HG03139 (cell line): ENCODE measurements around the gene CFAP61.

Experiments used
- ATAC-seq: cut with Tn5 transposase; IDR thresholded peaks from one replicate; pipeline ENCODE4 v1.9.1; 2021; ENCODE audit not compliant: unreplicated experiment

The CFAP61 gene

GRCh38 chr20:20362774-20363433, 310.6 kb downstream of the CFAP61 start:
- no peak for ATAC-seq

DNA sequence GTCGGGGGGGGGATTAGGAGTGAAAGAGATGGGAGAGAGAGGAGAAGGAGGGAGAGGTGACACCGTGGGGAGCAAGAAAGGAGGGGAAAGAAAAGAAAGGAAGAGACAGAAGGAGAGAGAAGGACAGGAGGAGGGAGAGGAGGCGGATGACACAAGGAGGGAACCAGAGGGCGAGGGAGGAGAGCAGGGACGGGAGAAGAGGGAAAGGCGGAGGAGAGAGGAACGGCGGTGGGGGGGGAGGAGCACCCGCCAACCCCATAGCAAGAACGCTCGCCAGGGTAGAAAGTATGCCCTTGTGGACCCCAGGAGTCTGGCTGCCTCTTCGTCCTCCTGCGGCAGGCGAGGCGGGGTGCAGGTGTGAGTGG, 311.1 kb downstream of the CFAP61 start:
- no peak for ATAC-seq

GRCh38 chr20:20363799-20364592, 311.7 kb downstream of the CFAP61 start:
- ATAC-seq = no peak

- ATAC-seq = no peak
Measured at GRCh38 chr20:20364593-20365479, 312.5 kb downstream of the CFAP61 start.

GRCh38 chr20:20365480-20366161, 313.3 kb downstream of the CFAP61 start:
- ATAC-seq = no peak

DNA sequence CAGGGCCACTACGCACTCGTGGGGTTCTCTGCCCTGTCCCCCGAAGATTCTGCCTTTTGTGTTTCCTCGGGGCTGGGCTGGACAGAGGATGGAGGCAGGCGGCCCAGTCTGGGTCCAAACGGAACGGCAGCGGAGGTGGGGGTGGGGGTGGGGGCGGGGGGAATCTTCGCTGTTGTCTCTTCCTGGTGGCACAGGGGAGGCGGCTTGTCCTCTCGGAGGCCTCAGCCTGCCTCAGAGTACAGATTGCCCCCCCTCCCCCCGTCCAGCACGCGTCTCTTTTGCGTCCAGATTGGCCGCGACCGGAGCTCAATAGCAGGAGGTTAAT, 314.2 kb downstream of the CFAP61 start:
- no peak for ATAC-seq

- no peak for ATAC-seq
Measured at GRCh38 chr20:20366876-20367574, 314.7 kb downstream of the CFAP61 start.

DNA sequence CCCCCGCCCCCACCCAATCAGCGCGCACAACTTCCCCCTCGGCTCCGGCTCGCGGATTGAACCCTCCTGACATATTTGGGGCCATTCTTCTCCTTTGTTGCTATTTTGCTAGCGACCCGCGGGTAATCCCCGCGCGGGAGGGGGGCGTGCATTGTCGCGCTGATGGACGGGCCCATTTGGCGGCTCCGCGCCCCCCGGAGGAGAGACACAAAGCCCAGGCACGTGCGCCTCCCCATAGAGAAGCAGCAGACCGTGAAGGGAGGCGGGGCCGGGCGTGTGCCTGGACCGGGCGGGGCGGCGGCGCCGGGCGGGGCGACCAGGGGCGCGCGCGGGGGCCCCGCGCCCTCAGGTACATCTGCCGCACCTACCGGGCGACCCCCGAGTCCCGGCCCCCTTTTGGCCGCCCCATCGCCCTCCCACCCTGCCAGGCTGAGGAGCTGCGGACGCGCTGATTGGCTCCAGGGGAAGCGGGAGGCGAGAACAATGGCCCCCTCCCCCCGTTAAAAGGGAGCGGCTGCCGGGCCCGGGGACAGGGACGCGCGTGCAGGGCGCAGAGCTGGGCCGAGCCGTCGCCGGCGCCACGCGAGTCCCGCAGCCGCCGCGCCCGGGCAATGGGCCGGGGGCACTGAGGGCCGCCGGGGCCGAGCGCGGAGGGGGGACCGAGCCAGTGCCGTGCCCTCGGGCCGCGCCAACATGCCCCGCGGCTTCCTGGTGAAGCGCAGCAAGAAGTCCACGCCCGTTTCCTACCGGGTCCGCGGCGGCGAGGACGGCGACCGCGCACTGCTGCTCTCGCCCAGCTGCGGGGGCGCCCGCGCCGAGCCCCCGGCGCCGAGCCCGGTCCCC, 315.5 kb downstream of the CFAP61 start, which contains the start of gene INSM1:
Gene INSM1 (plus strand): TSS at position 530 of the 843 bp plus-strand sequence. CDS start 164 bp downstream, at position 694.
- ATAC-seq = no peak

DNA sequence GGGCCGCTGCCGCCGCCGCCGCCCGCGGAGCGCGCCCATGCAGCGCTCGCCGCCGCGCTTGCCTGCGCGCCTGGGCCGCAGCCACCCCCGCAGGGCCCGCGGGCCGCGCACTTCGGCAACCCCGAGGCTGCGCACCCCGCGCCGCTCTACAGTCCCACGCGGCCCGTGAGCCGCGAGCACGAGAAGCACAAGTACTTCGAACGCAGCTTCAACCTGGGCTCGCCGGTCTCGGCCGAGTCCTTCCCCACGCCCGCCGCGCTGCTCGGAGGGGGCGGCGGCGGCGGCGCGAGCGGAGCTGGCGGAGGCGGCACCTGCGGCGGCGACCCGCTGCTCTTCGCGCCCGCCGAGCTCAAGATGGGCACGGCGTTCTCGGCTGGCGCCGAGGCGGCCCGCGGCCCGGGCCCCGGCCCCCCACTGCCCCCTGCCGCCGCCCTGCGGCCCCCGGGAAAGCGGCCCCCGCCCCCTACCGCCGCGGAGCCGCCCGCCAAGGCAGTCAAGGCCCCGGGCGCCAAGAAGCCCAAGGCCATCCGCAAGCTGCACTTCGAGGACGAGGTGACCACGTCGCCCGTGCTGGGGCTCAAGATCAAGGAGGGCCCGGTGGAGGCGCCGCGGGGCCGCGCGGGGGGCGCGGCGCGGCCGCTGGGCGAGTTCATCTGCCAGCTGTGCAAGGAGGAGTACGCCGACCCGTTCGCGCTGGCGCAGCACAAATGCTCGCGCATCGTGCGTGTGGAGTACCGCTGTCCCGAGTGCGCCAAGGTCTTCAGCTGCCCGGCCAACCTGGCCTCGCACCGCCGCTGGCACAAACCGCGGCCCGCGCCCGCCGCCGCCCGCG, 316.3 kb downstream of the CFAP61 start:
- ATAC-seq = no peak

DNA sequence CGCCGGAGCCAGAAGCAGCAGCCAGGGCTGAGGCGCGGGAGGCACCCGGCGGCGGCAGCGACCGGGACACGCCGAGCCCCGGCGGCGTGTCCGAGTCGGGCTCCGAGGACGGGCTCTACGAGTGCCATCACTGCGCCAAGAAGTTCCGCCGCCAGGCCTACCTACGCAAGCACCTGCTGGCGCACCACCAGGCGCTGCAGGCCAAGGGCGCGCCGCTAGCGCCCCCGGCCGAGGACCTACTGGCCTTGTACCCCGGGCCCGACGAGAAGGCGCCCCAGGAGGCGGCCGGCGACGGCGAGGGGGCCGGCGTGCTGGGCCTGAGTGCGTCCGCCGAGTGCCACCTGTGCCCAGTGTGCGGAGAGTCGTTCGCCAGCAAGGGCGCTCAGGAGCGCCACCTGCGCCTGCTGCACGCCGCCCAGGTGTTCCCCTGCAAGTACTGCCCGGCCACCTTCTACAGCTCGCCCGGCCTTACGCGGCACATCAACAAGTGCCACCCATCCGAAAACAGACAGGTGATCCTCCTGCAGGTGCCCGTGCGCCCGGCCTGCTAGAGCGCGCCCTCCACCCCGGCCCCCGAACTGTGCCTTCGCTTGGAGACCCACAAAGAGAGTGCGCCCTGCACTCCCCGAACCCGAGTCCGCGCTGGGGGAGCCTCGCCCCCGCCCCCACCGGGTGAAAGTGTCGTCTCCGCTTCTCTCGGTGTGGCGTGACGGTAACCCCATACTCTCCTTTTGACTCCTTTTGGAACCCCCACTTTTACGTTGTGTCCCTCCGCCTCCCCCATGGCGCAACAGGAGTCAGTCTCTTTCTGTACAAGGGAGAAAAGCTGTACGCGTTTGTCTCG, 317.1 kb downstream of the CFAP61 start:
- no peak for ATAC-seq

DNA sequence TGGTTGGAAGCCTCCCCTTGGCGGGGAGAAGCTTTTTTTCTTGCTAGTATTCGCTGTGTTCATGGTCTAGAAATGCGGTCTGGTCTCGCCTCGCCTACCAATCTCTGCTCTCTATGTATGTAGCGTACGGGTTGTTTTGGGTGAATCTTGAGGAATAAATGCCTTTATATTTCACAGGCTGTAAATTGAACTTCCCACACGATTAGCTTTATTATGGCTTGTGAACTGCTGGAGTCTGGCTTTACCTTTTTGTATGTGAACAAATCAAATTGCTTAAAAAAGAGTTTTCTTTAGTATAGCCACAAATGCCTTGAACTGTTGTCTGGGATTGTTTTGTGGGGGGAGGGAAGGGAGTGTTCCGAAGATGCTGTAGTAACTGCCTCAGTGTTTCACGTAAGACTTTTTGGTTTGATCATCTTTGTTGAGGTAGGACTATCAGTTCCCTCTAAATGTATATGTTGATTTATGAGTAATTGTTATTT, 317.8 kb downstream of the CFAP61 start:
- ATAC-seq = no peak

- ATAC-seq = no peak
Measured at GRCh38 chr20:20371083-20371482, 318.8 kb downstream of the CFAP61 start.

GRCh38 chr20:20371681-20372080, 319.3 kb downstream of the CFAP61 start:
- ATAC-seq = no peak

DNA sequence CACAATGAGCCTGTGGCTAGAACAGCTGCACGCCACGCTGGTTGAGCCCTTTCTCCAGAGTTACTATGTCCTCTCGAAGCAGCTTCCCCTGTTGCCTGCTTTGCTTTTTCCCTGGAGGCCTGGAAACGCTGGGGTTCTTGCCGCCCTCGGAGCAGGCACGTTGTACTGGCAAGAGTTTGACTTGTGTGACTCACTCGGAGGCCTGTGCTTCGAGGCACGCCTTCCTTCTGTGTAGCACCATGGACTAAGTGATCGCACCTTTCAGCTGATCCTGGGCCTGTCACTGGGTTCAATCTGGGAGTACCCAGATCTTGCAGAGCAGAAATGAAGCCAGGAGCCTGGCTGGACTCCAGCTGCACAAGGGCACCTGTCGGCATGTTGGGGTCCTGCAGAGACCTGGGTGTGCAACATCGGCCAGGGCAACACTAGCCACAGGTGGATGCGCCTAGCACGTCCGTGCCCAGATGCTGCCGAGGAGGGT, 320.8 kb downstream of the CFAP61 start:
- ATAC-seq = no peak

GRCh38 chr20:20375862-20376261, 323.5 kb downstream of the CFAP61 start:
- ATAC-seq = no peak

DNA sequence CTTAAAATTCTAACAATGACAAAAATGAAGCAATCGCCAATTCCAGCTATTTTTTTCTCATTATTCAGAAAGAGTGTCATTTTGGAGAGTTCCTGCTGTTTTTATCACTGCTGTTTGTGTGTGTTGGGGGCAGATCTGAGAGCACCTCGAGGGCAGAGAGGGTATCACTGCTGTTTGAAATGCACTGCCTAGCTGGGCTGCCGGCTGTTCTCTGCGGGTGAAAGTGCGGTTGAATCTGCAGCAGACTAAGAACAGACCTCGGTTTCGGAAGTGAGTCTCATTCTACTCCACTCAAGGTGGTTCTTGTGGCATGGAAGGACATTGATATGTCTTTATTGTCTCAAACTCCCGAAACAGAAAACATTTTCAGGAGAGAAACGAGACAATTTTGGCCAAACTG, 333.9 kb downstream of the CFAP61 start:
- ATAC-seq = no peak

- ATAC-seq = no peak
Measured at GRCh38 chr20:20390393-20390792, 338.1 kb downstream of the CFAP61 start.
